Psoas muscle (tissue), 8 donors: ENCODE data around the gene TCP11. TPM values are rescaled to one million over a fixed set of nuclear protein-coding genes. Genes with fewer than 3 reads are reported as not detected.

Experiments
- ATAC-seq, 4 donors: fragments of 200-7000 bp; cut with Tn5 transposase; one replicate each; pipeline ENCODE4 v1.9.1; 2020; ENCODE audit warnings: moderate library complexity in 3 of 4, mild to moderate bottlenecking in 2 of 4
- DNase-seq, 2 donors: peaks; one replicate each; pipeline ENCODE4 v3.0.0-alpha.2; 2020
- H3K27ac ChIP-seq: fragments of 200-600 bp; one replicate; pipeline ENCODE4 v1.8.0; 2022
- H3K27me3 ChIP-seq, 3 donors: fragments of 200-600 bp in 1 of 3; one replicate each; pipeline versions ENCODE4 v1.6.1 to v1.8.0; 2013 to 2022; ENCODE audit warnings: low read length in 2 of 3, mild to moderate bottlenecking in 2 of 3, moderate library complexity in 1 of 3; ENCODE audit not compliant: insufficient read depth in 3 of 3
- H3K36me3 ChIP-seq, 2 donors: fragments of 200-600 bp in 1 of 2; one replicate each; pipeline versions ENCODE4 v1.6.1 to v1.8.0; 2013 to 2022; ENCODE audit warnings: low read depth in 1 of 2, mild to moderate bottlenecking in 1 of 2, moderate library complexity in 1 of 2; ENCODE audit not compliant: insufficient read depth in 1 of 2
- H3K4me1 ChIP-seq: fragments of 200-600 bp; one replicate; pipeline ENCODE4 v1.8.0; 2022
- H3K4me3 ChIP-seq: fragments of 200-600 bp; one replicate; pipeline ENCODE4 v1.8.0; 2022; ENCODE audit warnings: mild to moderate bottlenecking
- H3K9me3 ChIP-seq: fragments of 200-600 bp; one replicate; pipeline ENCODE4 v1.8.0; 2022
- CTCF ChIP-seq: fragments of 200-600 bp; IDR thresholded peaks from one replicate; pipeline ENCODE4 v1.8.0; 2022; ENCODE audit warnings: antibody characterized with exemption
- WGBS, 3 donors: extraction: QIAGEN DNeasy Blood & Tissue Kit; methylation state at CpG; one replicate each; pipeline versions ENCODE4 v1.1.6 to v1.1.7; 2013; 5-methylcytosine and 5-hydroxymethylcytosine counted together
- intact Hi-C, 2 donors: fragments of 100-400 bp; cut with DNase I; formaldehyde crosslinking; loops; one replicate each; pipeline versions ENCODE4 v1.11.0 to v1.14.2; 2022
- polyA plus RNA-seq, 3 donors: library from polyadenylated mRNA; stranded (reverse); fragments of 200-250 nt; gene quantifications; one replicate each; pipeline ENCODE4 v1.2.3, GENCODE V29; 2013
- total RNA-seq, 4 donors: library from RNA; stranded (reverse); fragmentation: NEBNext Ultra II Directional in 2 of 4; extraction: Animal tissue kit (Norgen Biotek cat#: 25700) in 2 of 4; gene quantifications; one replicate each; pipeline versions ENCODE4 v1.2.1 to v1.2.4, GENCODE V29; 2021 to 2023
- donor health status: healthy with polysubstance abuse.
- donor health status: DM: no; HTN: no; CAD: no; lungs with moderate emphysema.
- donor health status: Bipolar disorder and iron deficiency.
- donor health status: healthy.
- donor health status: DM: yes; HTN: yes; CAD: no.
- donor health status: DM: no; HTN: no; CAD: no.
- donor health status: DM: no; HTN: no; CAD: no.
- donor health status: DM: yes; HTN: yes; CAD: no.

Gene TCP11
- total and polyA plus RNA-seq, 7 donors: 0.08 TPM; not detected in 6

DNA sequence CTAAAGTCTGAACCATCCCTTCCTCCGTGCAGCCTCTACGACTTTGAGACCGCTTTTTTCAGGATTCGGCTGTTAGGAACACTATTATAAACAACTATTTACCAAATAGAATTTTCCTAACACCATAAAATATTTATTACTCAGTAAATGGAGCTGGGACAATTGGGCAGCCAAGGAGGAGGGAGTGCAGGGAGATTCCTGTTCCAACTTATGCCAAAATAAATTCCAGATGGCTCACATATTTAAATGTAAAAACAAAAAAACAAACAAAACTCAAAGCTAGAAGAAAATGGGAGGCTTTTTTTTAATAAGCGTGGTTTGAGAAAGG lies 48.1 kb downstream of the TCP11 start:
- intact Hi-C loops: no loop called here
- WGBS, 3 donors: 77 to 85% (median 83%) methylated on average over 5 of the region's 5 CpGs
- Histone ChIP-seq H3K36me3 (peaks cover 0 to 36% of the 10 kb centered on the region in 2 donors), H3K27ac (peak overlapping the region; percentile 30), H3K4me1 (no peaks in the 10 kb centered on the region), H3K4me3 (no peak overlapping the region), H3K9me3 (no peaks in the 10 kb centered on the region), H3K27me3 (no peaks in the 10 kb centered on the region)
- DNase-seq (no peak), ATAC-seq (no peak)
- TF ChIP-seq CTCF: no peak

- WGBS, 3 donors: 59 to 80% (median 68%) methylated on average over 5 of the region's 5 CpGs
- no peaks in the 10 kb centered on the region for H3K4me1 ChIP-seq
- DNase-seq (peak in 1 of 2 donors; percentile 53), ATAC-seq (peak in 3 of 4 donors; percentile 34 to 64 (median 46))
- H3K36me3 ChIP-seq: peaks cover 0 to 41% of the 10 kb centered on the region in 2 donors
- H3K4me3 ChIP-seq: no peak overlapping the region
- H3K9me3 ChIP-seq: no peaks in the 10 kb centered on the region
- intact Hi-C loops: no loop called here
- peak overlapping the region; percentile 30 for H3K27ac ChIP-seq
- TF ChIP-seq CTCF: no peak
- H3K27me3 ChIP-seq: no peaks in the 10 kb centered on the region
Measured at GRCh38 chr6:35092362-35093117, 48.6 kb downstream of the TCP11 start.

DNA sequence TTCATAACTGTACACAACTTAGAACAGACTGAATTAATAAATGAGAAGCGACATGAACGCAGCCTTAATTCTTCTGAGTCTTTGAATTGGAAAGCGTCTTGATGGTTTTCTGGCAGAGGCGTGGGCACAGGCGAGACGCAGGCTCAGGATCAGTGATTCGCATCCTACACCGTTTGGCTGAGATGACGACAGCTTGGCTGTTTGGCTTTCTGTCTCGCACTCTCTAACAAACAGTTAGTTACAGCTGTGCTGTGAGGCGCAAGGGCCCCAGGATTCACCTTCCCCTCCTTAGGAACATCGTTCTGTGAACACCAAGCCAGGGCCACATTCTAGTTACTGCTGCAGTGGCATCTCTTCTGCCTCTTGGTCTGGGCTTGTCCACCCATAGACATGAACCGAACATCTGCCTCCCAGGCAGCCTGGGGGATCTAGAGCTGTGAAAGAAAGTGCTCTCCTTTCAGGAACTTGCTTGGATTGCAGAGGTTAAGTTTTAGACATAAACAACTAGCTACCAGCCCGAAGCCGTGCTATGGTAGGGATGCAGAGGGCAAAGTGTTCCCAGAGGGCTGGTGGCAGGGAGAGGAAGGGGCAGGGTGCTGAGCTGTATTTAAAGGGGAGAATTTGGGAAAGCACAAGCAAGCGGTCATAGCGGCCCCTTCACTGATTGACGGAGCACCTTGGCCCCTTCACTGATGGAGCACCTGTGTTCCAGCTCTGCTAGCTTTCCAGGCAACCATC lies 49.6 kb downstream of the TCP11 start:
- Histone ChIP-seq H3K27ac (peak overlapping the region; percentile 23), H3K36me3 (peaks cover 0 to 51% of the 10 kb centered on the region in 2 donors), H3K4me3 (no peak overlapping the region), H3K4me1 (no peaks in the 10 kb centered on the region), H3K9me3 (no peaks in the 10 kb centered on the region), H3K27me3 (no peaks in the 10 kb centered on the region)
- 86 to 91% (median 91%) methylated on average over 18 of the region's 18 CpGs for WGBS, 3 donors
- TF ChIP-seq CTCF: no peak
- ATAC-seq: no peak
- no peak for DNase-seq
- intact Hi-C loops: no loop called here

- WGBS, 3 donors: 85 to 91% (median 89%) methylated on average over 10 of the region's 10 CpGs
- ATAC-seq (no peak), DNase-seq (no peak)
- Histone ChIP-seq H3K27me3 (no peaks in the 10 kb centered on the region), H3K9me3 (no peaks in the 10 kb centered on the region), H3K4me1 (no peaks in the 10 kb centered on the region), H3K4me3 (no peak overlapping the region), H3K27ac (no peak overlapping the region), H3K36me3 (peaks cover 0 to 59% of the 10 kb centered on the region in 2 donors)
- intact Hi-C loops: no loop called here
- no peak for TF ChIP-seq CTCF
Measured at GRCh38 chr6:35090734-35091133, 50.4 kb downstream of the TCP11 start.
